HepG2 (cell line): ENCODE data around the gene POLR2H. TPM values are rescaled to one million over a fixed set of nuclear protein-coding genes. Genes with fewer than 3 reads are reported as not detected.

Experiments
- ATAC-seq: fragments of 200-7000 bp; cut with Tn5 transposase; 3 replicates; pipeline ENCODE4 v1.9.1; 2020; ENCODE audit warnings: mild to moderate bottlenecking, moderate library complexity
- BruUV-seq: library from RNA; stranded (reverse); fragments of 400-500 nt; replicated peaks from 2 replicates; lab custom pipeline; 2021; lab: Mats Ljungman, UMichigan
- CTCF ChIA-PET: fragments of 300-600 bp; formaldehyde crosslinking; extraction: SDS; loops from one replicate; lab custom pipeline; 2021; ENCODE audit warnings: low total read pairs, inconsistent platforms, low intra/inter-chr PET ratio; lab: Yijun Ruan, JAX
- POLR2A ChIA-PET: fragments of 350-600 bp; sonication (Branson Sonifier 250); formaldehyde crosslinking; loops from one replicate; lab custom pipeline; 2020; ENCODE audit warnings: antibody characterized with exemption, inconsistent platforms; lab: Yijun Ruan, JAX
- DNase-seq: peaks from one replicate; pipeline ENCODE4 v3.0.0-alpha.2; 2015; ENCODE audit warnings: low spot score
- FAIRE-seq: peaks from 3 replicates; lab custom pipeline; 2011; peaks lifted over from hg19 to GRCh38; lab: Jason Lieb, UNC
- H2AFZ ChIP-seq: one replicate; pipeline ENCODE4 v1.6.1; 2011; ENCODE audit warnings: low read length, inconsistent platforms
- H3K27ac ChIP-seq: fragments of 300-600 bp; 3 replicates; pipeline ENCODE4 v1.8.0; 2011; ENCODE audit warnings: mixed run types, mild to moderate bottlenecking, mixed read lengths, low read length, inconsistent platforms; ENCODE audit not compliant: insufficient read depth; ENCODE audit errors: extremely low read length
- H3K27me3 ChIP-seq, 2 experiments: fragments of 200-600 bp in 1 of 2; 2 replicates in 1 of 2; 3 replicates in 1 of 2; pipeline versions ENCODE4 v1.6.0 to v1.8.0; 2011; ENCODE audit warnings: low read length in 2 of 2, mild to moderate bottlenecking in 2 of 2, moderate library complexity in 2 of 2, inconsistent platforms in 1 of 2; ENCODE audit not compliant: insufficient read depth in 2 of 2, control insufficient read depth in 1 of 2
- H3K36me3 ChIP-seq, 2 experiments: fragments of 200-600 bp in 1 of 2; replicated peaks in 1 of 2; 2 replicates in 1 of 2; 3 replicates in 1 of 2; pipeline versions ENCODE4 v1.5.1 to v1.8.0; 2011; ENCODE audit warnings: low read length in 2 of 2, inconsistent platforms in 1 of 2; ENCODE audit not compliant: insufficient read depth in 2 of 2, control insufficient read depth in 1 of 2
- H3K4me1 ChIP-seq: 2 replicates; pipeline ENCODE4 v1.5.1; 2012; ENCODE audit warnings: low read length, inconsistent platforms; ENCODE audit not compliant: insufficient read depth
- H3K4me2 ChIP-seq: 2 replicates; pipeline ENCODE4 v1.6.0; 2011; ENCODE audit warnings: low read depth, low read length, inconsistent platforms
- H3K4me3 ChIP-seq, 3 experiments: fragments of 200-600 bp in 1 of 3; sonication (generic), shearing (Covaris generic) in 1 of 3; replicated peaks in 1 of 3; 2 replicates each; pipeline ENCODE4 v1.5.1; 2011 to 2016; ENCODE audit warnings: low read length in 3 of 3, inconsistent platforms in 2 of 3, low read depth in 2 of 3, mild to moderate bottlenecking in 2 of 3, control low read depth in 1 of 3, mixed read lengths in 1 of 3; ENCODE audit not compliant: insufficient read depth in 1 of 3
- H3K79me2 ChIP-seq: one replicate; pipeline ENCODE4 v1.6.1; 2011; ENCODE audit warnings: low read length, inconsistent platforms; ENCODE audit not compliant: insufficient read depth
- H3K9ac ChIP-seq: 2 replicates; pipeline ENCODE4 v1.6.0; 2011; ENCODE audit warnings: mild to moderate bottlenecking, low read depth, low read length, inconsistent platforms; ENCODE audit not compliant: insufficient read depth
- H3K9me3 ChIP-seq: 2 replicates; pipeline ENCODE4 v1.5.1; 2012; ENCODE audit warnings: mild to moderate bottlenecking, low read length
- H4K20me1 ChIP-seq: 2 replicates; pipeline ENCODE4 v1.6.0; 2011; ENCODE audit warnings: inconsistent platforms, mild to moderate bottlenecking, low read length, moderate library complexity; ENCODE audit not compliant: insufficient read depth
- BORCS8-MEF2B ChIP-seq: sonication (generic); formaldehyde crosslinking; IDR thresholded peaks from 2 replicates; pipeline ENCODE4 v1.8.0; 2022; ENCODE audit warnings: mild to moderate bottlenecking, missing genetic modification reagents
- CEBPB ChIP-seq: IDR thresholded peaks from 2 replicates; pipeline ENCODE4 v1.6.1; 2011; ENCODE audit warnings: low read depth, low read length, improper control_type of control experiment, borderline replicate concordance
- DPF2 ChIP-seq: sonication (generic); formaldehyde crosslinking; IDR thresholded peaks from 2 replicates; pipeline ENCODE4 v1.4.0; 2020; ENCODE audit warnings: mild to moderate bottlenecking, low read depth, missing genetic modification reagents, borderline replicate concordance
- EP300 ChIP-seq, 3 experiments: sonication (generic) in 1 of 3; formaldehyde crosslinking in 1 of 3; IDR thresholded peaks; 2 replicates each; pipeline versions ENCODE4 v1.5.1 to v1.6.1; 2011 to 2020; ENCODE audit warnings: low read depth in 2 of 3, low read length in 2 of 3, borderline replicate concordance in 1 of 3, improper control_type of control experiment in 1 of 3, mild to moderate bottlenecking in 1 of 3, missing genetic modification reagents in 1 of 3, moderate library complexity in 1 of 3
- FOXA1 ChIP-seq, 2 experiments: fragments of 450-650 bp in 1 of 2; sonication (generic) in 1 of 2; formaldehyde crosslinking in 1 of 2; IDR thresholded peaks; 2 replicates each; pipeline versions ENCODE4 v1.4.0 to v1.6.1; 2016 to 2020; ENCODE audit warnings: missing genetic modification reagents in 1 of 2
- HNF4A ChIP-seq: sonication (generic); formaldehyde crosslinking; IDR thresholded peaks from 2 replicates; pipeline ENCODE4 v1.4.0; 2020; ENCODE audit warnings: missing genetic modification reagents
- HOXA3 ChIP-seq: sonication (generic); formaldehyde crosslinking; IDR thresholded peaks from 2 replicates; pipeline ENCODE4 v1.5.0; 2020; ENCODE audit warnings: missing genetic modification reagents
- PATZ1 ChIP-seq: sonication (generic); formaldehyde crosslinking; IDR thresholded peaks from 2 replicates; pipeline ENCODE4 v1.4.0; 2020; ENCODE audit warnings: missing genetic modification reagents
- PAXIP1 ChIP-seq: sonication (generic); formaldehyde crosslinking; conservative IDR thresholded peaks from 2 replicates; pipeline ENCODE4 v1.4.0; 2020; ENCODE audit warnings: mild to moderate bottlenecking, missing genetic modification reagents, moderate library complexity
- PHF21A ChIP-seq: sonication (generic); formaldehyde crosslinking; IDR thresholded peaks from 2 replicates; pipeline ENCODE4 v1.5.0; 2020; ENCODE audit warnings: mild to moderate bottlenecking, missing genetic modification reagents
- SAP130 ChIP-seq: IDR thresholded peaks from 2 replicates; pipeline ENCODE4 v1.6.1; 2016; ENCODE audit warnings: low read depth
- SIX4 ChIP-seq: sonication (generic); formaldehyde crosslinking; IDR thresholded peaks from 2 replicates; pipeline ENCODE4 v1.4.0; 2020; ENCODE audit warnings: missing genetic modification reagents
- SMARCC2 ChIP-seq: fragments of 450-650 bp; IDR thresholded peaks from 2 replicates; pipeline ENCODE4 v1.6.1; 2017; ENCODE audit warnings: antibody characterized with exemption, mild to moderate bottlenecking
- SOX6 ChIP-seq, 2 experiments: fragments of 450-650 bp in 1 of 2; sonication (generic) in 1 of 2; formaldehyde crosslinking in 1 of 2; IDR thresholded peaks; 2 replicates each; pipeline versions ENCODE4 v1.4.0 to v1.6.1; 2017 to 2020; ENCODE audit warnings: antibody characterized with exemption in 1 of 2, mild to moderate bottlenecking in 1 of 2, missing genetic modification reagents in 1 of 2
- TBX3 ChIP-seq: fragments of 450-650 bp; IDR thresholded peaks from 2 replicates; pipeline ENCODE4 v1.6.1; 2017; ENCODE audit warnings: antibody characterized with exemption, mild to moderate bottlenecking, inconsistent platforms, borderline replicate concordance
- ZFP36L2 ChIP-seq: sonication (generic); formaldehyde crosslinking; IDR thresholded peaks from 2 replicates; pipeline ENCODE4 v1.4.0; 2020; ENCODE audit warnings: missing genetic modification reagents
- ZFP90 ChIP-seq: sonication (generic); formaldehyde crosslinking; IDR thresholded peaks from 2 replicates; pipeline ENCODE4 v1.8.0; 2022; ENCODE audit warnings: missing genetic modification reagents, mild to moderate bottlenecking, inconsistent platforms, borderline replicate concordance
- ZNF441 ChIP-seq: sonication (generic); formaldehyde crosslinking; IDR thresholded peaks from 2 replicates; pipeline ENCODE4 v1.7.0; 2021; ENCODE audit warnings: missing genetic modification reagents, borderline replicate concordance
- WGBS: methylation state at CpG from one replicate; pipeline ENCODE4 v1.1.6; 2017; ENCODE audit warnings: low lambda C conversion rate; 5-methylcytosine and 5-hydroxymethylcytosine counted together
- in situ Hi-C: cut with HindIII; loops from 2 replicates; pipeline ENCODE4 v1.10.0; 2017; ENCODE audit warnings: low pct_unique_long_range_greater_than_20kb; ENCODE audit not compliant: extremely low pct_ligation_motif_present
- intact Hi-C: fragments of 100-400 bp; cut with micrococcal nuclease; formaldehyde crosslinking; loops from one replicate; pipeline ENCODE4 v1.10.0; 2022; ENCODE audit not compliant: unreplicated experiment
- polyA plus RNA-seq, 8 experiments: library from polyadenylated mRNA; depleted of rRNA in 3 of 8; stranded (reverse) in 7 of 8; unstranded in 1 of 8; fragments of >200 nt; fragmentation: Illumina TruSeq in 4 of 8; extraction: Trizol in 4 of 8; gene quantifications; 2 replicates each; pipeline versions ENCODE4 v1.2.1 to v1.2.3, GENCODE V29; 2011 to 2016; ENCODE audit warnings: low read depth in 4 of 8, missing spikeins in 1 of 8, mixed read lengths in 1 of 8; ENCODE audit not compliant: insufficient read depth in 1 of 8
- total RNA-seq, 5 experiments: library from RNA; depleted of rRNA; stranded (reverse); fragments of >200 nt; fragmentation: Illumina TruSeq; extraction: Trizol; gene quantifications; 2 replicates each; pipeline ENCODE4 v1.2.3, GENCODE V29; 2016; ENCODE audit warnings: low read depth in 1 of 5

The POLR2H gene
- total and polyA plus RNA-seq, 2 of the 13 experiments (the other 11 are each of a cell fraction or from before 2014, with no cell fraction given): 118 to 194 TPM

- WGBS: 80% methylated on average over 5 of the region's 5 CpGs
- H3K27ac ChIP-seq: peak overlapping the region; percentile 61
- H3K9ac ChIP-seq: no peak overlapping the region; the same call in 1 of the 2 replicates
- DNase-seq (peak; percentile 69), FAIRE-seq (peak; percentile 59), ATAC-seq (no peak)
- in situ Hi-C loops (no loop called here), intact Hi-C loops (no loop called here)
- ChIA-PET POLR2A (interaction anchor here (0.9 to 3.0 kb wide), 3 partner anchors 11 to 12 kb away, joined by 3 to 13 read pairs (median 7); no protein-coding TSS in a partner anchor), CTCF (no interaction called here)
- no TSS peak for BruUV-seq
- H3K27me3 ChIP-seq: no peaks in the 10 kb centered on the region; a peak in 1 of 5 replicates
- no peak overlapping the region for H3K4me3 ChIP-seq
- no peaks in the 10 kb centered on the region for H3K9me3 ChIP-seq
- peaks cover 51% of the 10 kb centered on the region for H3K4me1 ChIP-seq
- no peak overlapping the region for H2AFZ ChIP-seq
- peak overlapping the region; percentile 44 for H3K4me2 ChIP-seq
- H4K20me1 ChIP-seq: peaks cover 17% of the 10 kb centered on the region
- peaks cover 17% of the 10 kb centered on the region for H3K79me2 ChIP-seq
- peaks cover 16 to 30% of the 10 kb centered on the region in 2 experiments for H3K36me3 ChIP-seq
- TF ChIP-seq SMARCC2 (no peak), SOX6 (IDR thresholded peaks at IDR 0.05) (no peak), SOX6 (CRISPR knock-in tag; IDR thresholded peaks at IDR 0.05) (peak; percentile 26; the same call in 1 of the 2 replicates), PAXIP1 (peak; percentile 60), TBX3 (peak; percentile 16; the same call in 1 of the 2 replicates), CEBPB (peak; percentile 67), DPF2 (0 out of 2 replicates have a peak, but pooled peaks have one; percentile 22), BORCS8-MEF2B (CRISPR knock-in tag) (no peak), PATZ1 (CRISPR knock-in tag) (0 out of 2 replicates have a peak, but pooled peaks have one; percentile 35), EP300 (IDR thresholded peaks at IDR 0.05; ENCODE audit: low read depth in 2 of 2, low read length in 2 of 2) (0 out of 4 replicates have a peak, but pooled peaks of 1 of the 2 experiments have one; percentile 28), EP300 (CRISPR knock-in tag; IDR thresholded peaks at IDR 0.05; ENCODE audit: borderline replicate concordance) (no peak), FOXA1 (IDR thresholded peaks at IDR 0.05) (no peak), FOXA1 (CRISPR knock-in tag; IDR thresholded peaks at IDR 0.05) (peak; percentile 39; the same call in 1 of the 2 replicates), ZFP36L2 (CRISPR knock-in tag) (no peak), HOXA3 (CRISPR knock-in tag) (no peak), HNF4A (CRISPR knock-in tag) (peak; percentile 37; the same call in 1 of the 2 replicates), PHF21A (CRISPR knock-in tag) (peak; percentile 67), SIX4 (0 out of 2 replicates have a peak, but pooled peaks have one; percentile 31), ZFP90 (CRISPR knock-in tag) (no peak), SAP130 (CRISPR knock-in tag) (0 out of 2 replicates have a peak, but pooled peaks have one; percentile 15), ZNF441 (CRISPR knock-in tag) (0 out of 2 replicates have a peak, but pooled peaks have one; percentile 25)
Measured at GRCh38 chr3:184366619-184367289, 5.2 kb downstream of the POLR2H start.
